Hepatocyte (in vitro differentiated cells): ENCODE data around the gene OR11G2. TPM values are rescaled to one million over a fixed set of nuclear protein-coding genes. Genes with fewer than 3 reads are reported as not detected.
"Not testable (repeated sequence)": the region's sequence is repeated elsewhere in the genome, so short reads cannot be mapped to it uniquely, and the experiment has no call there.

Experiments
- DNase-seq: peaks from one replicate; pipeline ENCODE4 v3.0.0-alpha.2; 2016; ENCODE audit warnings: low spot score
- H2AFZ ChIP-seq: fragments of 200-600 bp; sonication (generic); 2 replicates; pipeline ENCODE4 v1.6.0; 2016; ENCODE audit warnings: antibody characterized with exemption, mild to moderate bottlenecking
- H3K27ac ChIP-seq: fragments of 200-600 bp; sonication (generic); 2 replicates; pipeline ENCODE4 v1.5.1; 2016; ENCODE audit warnings: mild to moderate bottlenecking
- H3K27me3 ChIP-seq: fragments of 200-600 bp; sonication (generic); 2 replicates; pipeline ENCODE4 v1.6.1; 2016
- H3K36me3 ChIP-seq: fragments of 200-600 bp; sonication (generic); replicated peaks from 2 replicates; pipeline ENCODE4 v1.5.1; 2016; ENCODE audit warnings: low read depth; ENCODE audit not compliant: insufficient read depth
- H3K4me1 ChIP-seq: fragments of 200-600 bp; sonication (generic); 2 replicates; pipeline ENCODE4 v1.5.1; 2016; ENCODE audit warnings: mild to moderate bottlenecking, moderate library complexity; ENCODE audit not compliant: insufficient read depth
- H3K4me2 ChIP-seq: fragments of 200-600 bp; sonication (generic); 2 replicates; pipeline ENCODE4 v1.6.0; 2016
- H3K4me3 ChIP-seq: fragments of 200-600 bp; sonication (generic); 2 replicates; pipeline ENCODE4 v1.5.1; 2016; ENCODE audit warnings: mild to moderate bottlenecking
- H3K79me2 ChIP-seq: fragments of 200-600 bp; sonication (generic); 2 replicates; pipeline ENCODE4 v1.6.0; 2017; ENCODE audit warnings: mild to moderate bottlenecking
- H3K9me2 ChIP-seq: fragments of 200-600 bp; sonication (generic); replicated peaks from 2 replicates; pipeline ENCODE4 v1.6.0; 2017; ENCODE audit warnings: mild to moderate bottlenecking; ENCODE audit not compliant: insufficient read depth
- H3K9me3 ChIP-seq: fragments of 200-600 bp; sonication (generic); 2 replicates; pipeline ENCODE4 v1.5.1; 2016; ENCODE audit warnings: low read depth, mild to moderate bottlenecking
- H4K20me1 ChIP-seq: fragments of 200-600 bp; sonication (generic); 2 replicates; pipeline ENCODE4 v1.6.0; 2016; ENCODE audit warnings: mild to moderate bottlenecking; ENCODE audit not compliant: insufficient read depth, poor library complexity, severe bottlenecking
- CTCF ChIP-seq: fragments of 200-600 bp; sonication (generic); IDR thresholded peaks from 2 replicates; pipeline ENCODE4 v1.5.1; 2016; ENCODE audit warnings: antibody characterized with exemption, mild to moderate bottlenecking; ENCODE audit not compliant: poor library complexity
- EZH2 ChIP-seq: fragments of 200-600 bp; sonication (generic); IDR thresholded peaks from 2 replicates; pipeline ENCODE4 v1.6.1; 2016; ENCODE audit warnings: antibody characterized with exemption, mild to moderate bottlenecking, borderline replicate concordance
- EZH2phosphoT487 ChIP-seq: fragments of 200-600 bp; sonication (generic); IDR thresholded peaks from one replicate; pipeline ENCODE4 v1.6.1; 2018; ENCODE audit warnings: antibody characterized with exemption, mild to moderate bottlenecking, low read depth, moderate library complexity; ENCODE audit not compliant: unreplicated experiment, severe bottlenecking
- WGBS: methylation state at CpG from one replicate; pipeline ENCODE4 v1.1.6; 2016; ENCODE audit warnings: low lambda C conversion rate; ENCODE audit errors: missing lambda C conversion rate; 5-methylcytosine and 5-hydroxymethylcytosine counted together
- polyA plus RNA-seq: library from polyadenylated mRNA; unstranded; fragments of >200 nt; fragmentation: Nextera tagmentation; extraction: Ambion mirVana; gene quantifications from 2 replicates; pipeline ENCODE4 v1.2.1, GENCODE V29; 2016
- total RNA-seq: library from RNA; depleted of rRNA; stranded (reverse); fragments of >200 nt; gene quantifications from 2 replicates; pipeline ENCODE4 v1.2.3, GENCODE V29; 2014

The OR11G2 gene
- total and polyA plus RNA-seq, 2 experiments from 2014 or later, result not detected

- Histone ChIP-seq H3K4me3 (no peak overlapping the region), H4K20me1 (no peaks in the 10 kb centered on the region), H3K27me3 (no peaks in the 10 kb centered on the region), H3K27ac (no peak overlapping the region), H2AFZ (no peak overlapping the region), H3K36me3 (no peaks in the 10 kb centered on the region), H3K9me2 (no peaks in the 10 kb centered on the region), H3K79me2 (no peaks in the 10 kb centered on the region), H3K9me3 (no peaks in the 10 kb centered on the region), H3K4me1 (no peaks in the 10 kb centered on the region), H3K4me2 (no peak overlapping the region)
- TF ChIP-seq CTCF, result no peak
- no peak for TF ChIP-seq EZH2
- TF ChIP-seq EZH2phosphoT487, result no peak
- DNase-seq, result no peak
These were observed 23.6 kb upstream of the OR11G2 start for GRCh38 chr14:20167091-20167490.

GRCh38 chr14:20169852-20170251 is 20.8 kb upstream of the OR11G2 start:
- H3K9me3 ChIP-seq, H3K27me3 ChIP-seq, H3K9me2 ChIP-seq, H3K4me1 ChIP-seq, H3K27ac ChIP-seq, H3K4me3 ChIP-seq, H4K20me1 ChIP-seq, H3K4me2 ChIP-seq, H2AFZ ChIP-seq, H3K36me3 ChIP-seq, H3K79me2 ChIP-seq, DNase-seq: not testable (repeated sequence)

GRCh38 chr14:20174205-20174604 is 16.5 kb upstream of the OR11G2 start:
- not testable (repeated sequence) for H3K79me2 ChIP-seq, H3K27me3 ChIP-seq, DNase-seq, H3K9me3 ChIP-seq, H2AFZ ChIP-seq, H3K9me2 ChIP-seq, H3K4me3 ChIP-seq, H3K36me3 ChIP-seq, H4K20me1 ChIP-seq, H3K27ac ChIP-seq, H3K4me1 ChIP-seq, H3K4me2 ChIP-seq

- Histone ChIP-seq H3K79me2 (no peaks in the 10 kb centered on the region), H3K9me3 (no peaks in the 10 kb centered on the region), H3K27me3 (no peaks in the 10 kb centered on the region), H3K27ac (no peak overlapping the region), H4K20me1 (no peaks in the 10 kb centered on the region), H3K36me3 (no peaks in the 10 kb centered on the region), H3K4me3 (no peak overlapping the region), H3K9me2 (no peaks in the 10 kb centered on the region), H3K4me2 (no peak overlapping the region), H2AFZ (no peak overlapping the region), H3K4me1 (no peaks in the 10 kb centered on the region)
- no peak for TF ChIP-seq EZH2phosphoT487
- TF ChIP-seq EZH2, result no peak
- TF ChIP-seq CTCF, result no peak
- no peak for DNase-seq
- 40% methylated on average over 6 of the region's 6 CpGs for WGBS
These were observed 14.4 kb upstream of the OR11G2 start for GRCh38 chr14:20176330-20176729.

GRCh38 chr14:20177433-20177974 is 13.2 kb upstream of the OR11G2 start:
- H3K9me2 ChIP-seq, result no peaks in the 10 kb centered on the region
- H3K27me3 ChIP-seq, result no peaks in the 10 kb centered on the region
- H3K4me1 ChIP-seq, result no peaks in the 10 kb centered on the region
- TF ChIP-seq EZH2phosphoT487, result no peak
- TF ChIP-seq CTCF, result no peak
- no peak for TF ChIP-seq EZH2
- no peaks in the 10 kb centered on the region for H3K79me2 ChIP-seq
- no peaks in the 10 kb centered on the region for H4K20me1 ChIP-seq
- H3K4me3 ChIP-seq, result no peak overlapping the region
- no peak for DNase-seq
- 88% methylated on average over 7 of the region's 7 CpGs for WGBS
- H3K36me3 ChIP-seq, result no peaks in the 10 kb centered on the region
- no peaks in the 10 kb centered on the region for H3K9me3 ChIP-seq
- no peak overlapping the region for H2AFZ ChIP-seq
- H3K27ac ChIP-seq, result no peak overlapping the region
- no peak overlapping the region for H3K4me2 ChIP-seq
